Mesothelial cell of epicardium (in vitro differentiated cells): ENCODE data around the gene MCEMP1. TPM values are rescaled to one million over a fixed set of nuclear protein-coding genes. Genes with fewer than 3 reads are reported as not detected.
"Not testable (repeated sequence)": the region's sequence is repeated elsewhere in the genome, so short reads cannot be mapped to it uniquely, and the experiment has no call there.

Source experiments
- DNase-seq, 2 experiments: peaks; one replicate each; pipeline ENCODE4 v3.0.0; 2021; ENCODE audit warnings: low spot score in 2 of 2; ENCODE audit not compliant: unreplicated experiment in 2 of 2
- H3K27ac Mint-ChIP-seq: 2 replicates; pipeline ENCODE4 v1.8.0; 2021; ENCODE audit warnings: mixed read lengths
- H3K27me3 Mint-ChIP-seq: 2 replicates; pipeline ENCODE4 v1.8.0; 2021; ENCODE audit warnings: low read depth, mixed read lengths
- H3K36me3 Mint-ChIP-seq: 2 replicates; pipeline ENCODE4 v1.8.0; 2021; ENCODE audit warnings: mixed read lengths
- H3K4me1 Mint-ChIP-seq: 2 replicates; pipeline ENCODE4 v1.8.0; 2021; ENCODE audit warnings: mixed read lengths
- H3K4me3 Mint-ChIP-seq: 2 replicates; pipeline ENCODE4 v1.8.0; 2021; ENCODE audit warnings: mild to moderate bottlenecking, moderate library complexity, mixed read lengths
- H3K9me3 Mint-ChIP-seq: 2 replicates; pipeline ENCODE4 v1.8.0; 2021; ENCODE audit warnings: mixed read lengths
- total RNA-seq: library from RNA; stranded (reverse); gene quantifications from 3 replicates; pipeline ENCODE4 v1.2.1, GENCODE V29; 2021
- TF ChIP-seq, protein P1 (sequence below): fragments of 200-600 bp; sonication (generic); IDR thresholded peaks from one replicate; pipeline ENCODE4 v1.5.0; 2021; ENCODE audit warnings: antibody characterized with exemption; ENCODE audit not compliant: unreplicated experiment

MCEMP1 gene
- total RNA-seq, 1 donor from 2014 or later = not detected

DNA sequence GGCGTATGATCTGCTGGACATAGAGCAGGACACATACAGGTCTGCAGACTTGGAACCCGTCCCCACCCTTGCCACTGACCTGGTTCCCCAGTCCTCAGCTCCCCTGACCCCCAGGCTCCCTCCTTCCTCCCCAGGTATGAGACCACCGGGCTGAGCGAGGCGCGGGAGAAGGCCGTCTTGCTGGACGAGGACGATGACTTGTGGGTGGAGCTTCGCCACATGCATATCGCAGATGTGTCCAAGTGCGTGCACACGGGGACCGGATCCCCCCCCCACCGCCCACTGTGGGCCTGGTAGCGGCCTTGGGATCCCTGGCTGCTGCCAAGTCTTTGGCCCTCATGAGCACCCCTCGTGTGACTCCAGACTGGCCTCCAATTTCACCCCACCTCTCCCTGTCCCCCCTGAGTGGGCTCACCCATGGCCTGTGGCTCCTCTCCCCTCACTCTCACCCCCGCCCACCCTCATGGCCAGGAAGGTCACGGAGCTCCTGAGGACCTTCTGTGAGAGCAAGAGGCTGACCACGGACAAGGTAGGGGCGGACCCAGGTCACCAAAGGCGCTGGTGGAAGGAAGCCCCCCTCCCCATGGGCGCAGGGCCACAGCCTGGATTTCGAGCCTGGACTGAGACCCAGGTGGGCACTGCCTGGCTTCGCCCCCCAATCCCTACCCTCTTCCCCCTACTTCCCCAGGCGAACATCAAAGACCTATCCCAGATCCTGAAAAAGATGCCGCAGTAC lies 34.4 kb upstream of the MCEMP1 start:
- DNase-seq = no peak
- Mint-ChIP-seq H3K4me3 (no peak overlapping the region), H3K27me3 (peaks cover 9% of the 10 kb centered on the region), H3K4me1 (no peaks in the 10 kb centered on the region), H3K9me3 (no peaks in the 10 kb centered on the region), H3K27ac (no peak overlapping the region), H3K36me3 (peaks cover 4% of the 10 kb centered on the region)
- TF ChIP-seq, protein P1, sequence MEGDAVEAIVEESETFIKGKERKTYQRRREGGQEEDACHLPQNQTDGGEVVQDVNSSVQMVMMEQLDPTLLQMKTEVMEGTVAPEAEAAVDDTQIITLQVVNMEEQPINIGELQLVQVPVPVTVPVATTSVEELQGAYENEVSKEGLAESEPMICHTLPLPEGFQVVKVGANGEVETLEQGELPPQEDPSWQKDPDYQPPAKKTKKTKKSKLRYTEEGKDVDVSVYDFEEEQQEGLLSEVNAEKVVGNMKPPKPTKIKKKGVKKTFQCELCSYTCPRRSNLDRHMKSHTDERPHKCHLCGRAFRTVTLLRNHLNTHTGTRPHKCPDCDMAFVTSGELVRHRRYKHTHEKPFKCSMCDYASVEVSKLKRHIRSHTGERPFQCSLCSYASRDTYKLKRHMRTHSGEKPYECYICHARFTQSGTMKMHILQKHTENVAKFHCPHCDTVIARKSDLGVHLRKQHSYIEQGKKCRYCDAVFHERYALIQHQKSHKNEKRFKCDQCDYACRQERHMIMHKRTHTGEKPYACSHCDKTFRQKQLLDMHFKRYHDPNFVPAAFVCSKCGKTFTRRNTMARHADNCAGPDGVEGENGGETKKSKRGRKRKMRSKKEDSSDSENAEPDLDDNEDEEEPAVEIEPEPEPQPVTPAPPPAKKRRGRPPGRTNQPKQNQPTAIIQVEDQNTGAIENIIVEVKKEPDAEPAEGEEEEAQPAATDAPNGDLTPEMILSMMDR = no peak

DNA sequence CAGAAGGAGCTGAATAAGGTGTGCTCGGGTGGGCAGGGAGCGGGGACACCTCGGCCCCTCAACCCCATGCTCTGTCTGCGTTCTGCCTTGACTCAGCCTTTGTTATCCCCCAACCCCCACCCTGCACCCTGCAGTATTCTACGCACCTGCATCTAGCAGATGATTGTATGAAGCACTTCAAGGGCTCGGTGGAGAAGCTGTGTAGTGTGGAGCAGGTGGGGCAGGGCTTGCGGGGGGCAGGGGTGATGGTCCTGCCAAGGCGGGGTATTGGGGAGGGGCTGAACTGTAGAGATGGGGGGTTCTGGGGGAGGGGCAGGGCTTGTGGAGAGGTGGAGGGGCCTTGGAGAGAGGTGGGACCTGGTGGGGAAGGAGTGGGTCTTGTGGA lies 33.9 kb upstream of the MCEMP1 start:
- no peak for DNase-seq
- H3K36me3 Mint-ChIP-seq = peaks cover 4% of the 10 kb centered on the region
- no peaks in the 10 kb centered on the region for H3K9me3 Mint-ChIP-seq
- no peaks in the 10 kb centered on the region for H3K4me1 Mint-ChIP-seq
- H3K27ac Mint-ChIP-seq = no peak overlapping the region
- peaks cover 3% of the 10 kb centered on the region for H3K27me3 Mint-ChIP-seq
- TF ChIP-seq, protein P1 = no peak
- H3K4me3 Mint-ChIP-seq = no peak overlapping the region

DNA sequence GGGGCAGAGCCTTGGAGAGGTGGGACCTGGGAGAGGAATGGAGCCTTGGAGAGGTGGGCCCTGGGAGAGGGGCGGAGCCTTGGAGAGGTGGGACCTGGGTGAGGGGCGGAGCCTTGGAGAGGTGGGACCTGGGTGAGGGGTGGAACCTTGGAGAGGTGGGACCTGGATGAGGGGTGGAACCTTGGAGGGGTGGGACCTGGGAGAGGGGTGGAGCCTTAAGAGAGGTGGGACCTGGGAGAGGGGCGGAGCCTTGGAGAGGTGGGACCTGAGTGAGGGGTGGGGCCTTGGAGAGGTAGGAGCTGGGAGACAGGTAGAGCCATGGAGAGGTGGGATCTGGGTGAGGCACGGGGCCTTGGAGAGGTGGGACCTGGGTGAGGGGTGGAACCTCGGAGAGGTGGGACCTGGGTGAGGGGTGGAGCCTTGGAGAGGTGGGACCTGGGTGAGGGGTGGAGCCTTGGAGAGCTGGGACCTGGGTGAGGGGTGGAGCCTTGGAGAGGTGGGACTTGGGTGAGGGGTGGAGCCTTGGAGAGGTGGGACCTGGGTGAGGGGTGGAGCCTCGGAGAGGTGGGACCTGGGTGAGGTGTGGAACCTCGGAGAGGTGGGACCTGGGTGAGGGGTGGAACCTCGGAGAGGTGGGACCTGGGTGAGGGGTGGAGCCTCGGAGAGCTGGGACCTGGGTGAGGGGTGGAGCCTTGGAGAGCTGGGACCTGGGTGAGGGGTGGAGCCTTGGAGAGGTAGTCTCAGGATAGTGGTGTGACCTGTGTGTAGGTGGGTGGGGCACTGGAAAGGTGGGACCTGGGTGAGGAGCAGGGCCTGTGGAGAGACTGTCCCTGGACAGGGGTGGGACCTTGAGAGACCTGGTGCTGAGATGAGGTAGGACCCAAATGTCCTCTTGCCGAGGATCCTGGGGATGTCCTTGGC lies 33.0 kb upstream of the MCEMP1 start:
- not testable (repeated sequence) for DNase-seq, H3K9me3 Mint-ChIP-seq

DNA sequence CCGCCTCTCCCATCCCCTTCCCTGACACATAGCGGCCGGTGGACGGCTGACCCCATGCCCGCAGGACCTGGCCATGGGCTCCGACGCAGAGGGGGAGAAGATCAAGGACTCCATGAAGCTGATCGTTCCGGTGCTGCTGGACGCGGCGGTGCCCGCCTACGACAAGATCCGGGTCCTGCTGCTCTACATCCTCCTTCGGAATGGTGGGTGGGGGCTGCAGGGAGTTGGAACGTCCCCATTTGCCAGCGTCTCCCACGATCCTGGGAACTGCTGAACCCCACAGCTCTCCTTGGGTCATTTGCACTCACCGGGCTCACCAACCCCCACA lies 32.4 kb upstream of the MCEMP1 start:
- TF ChIP-seq, protein P1 = no peak
- no peaks in the 10 kb centered on the region for H3K4me1 Mint-ChIP-seq
- no peaks in the 10 kb centered on the region for H3K27me3 Mint-ChIP-seq
- no peaks in the 10 kb centered on the region for H3K9me3 Mint-ChIP-seq
- peaks cover 4% of the 10 kb centered on the region for H3K36me3 Mint-ChIP-seq
- H3K27ac Mint-ChIP-seq = no peak overlapping the region
- H3K4me3 Mint-ChIP-seq = no peak overlapping the region
- no peak for DNase-seq

More for the DNA sequence above, 33.0 kb upstream of the MCEMP1 start:
- H3K4me1 Mint-ChIP-seq, H3K4me3 Mint-ChIP-seq, H3K27me3 Mint-ChIP-seq, H3K36me3 Mint-ChIP-seq, H3K27ac Mint-ChIP-seq: not testable (repeated sequence)

DNA sequence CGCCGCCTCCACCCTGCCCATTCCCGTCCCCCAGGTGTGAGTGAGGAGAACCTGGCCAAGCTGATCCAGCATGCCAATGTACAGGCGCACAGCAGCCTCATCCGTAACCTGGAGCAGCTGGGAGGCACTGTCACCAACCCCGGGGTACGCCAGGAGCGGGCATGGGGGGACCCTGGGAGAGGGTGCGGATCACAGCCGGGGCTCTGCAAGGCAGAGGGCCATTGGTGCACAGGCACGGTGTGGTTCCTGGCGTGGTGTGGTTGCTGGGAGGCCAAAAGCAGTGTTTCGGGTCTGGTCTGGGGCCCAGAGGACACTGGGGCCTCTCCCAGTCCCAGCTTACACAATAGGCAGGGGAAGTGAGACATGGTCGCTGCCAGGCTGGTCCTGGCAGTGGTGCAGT lies 31.7 kb upstream of the MCEMP1 start:
- TF ChIP-seq, protein P1 = no peak
- H3K4me1 Mint-ChIP-seq = no peaks in the 10 kb centered on the region

DNA sequence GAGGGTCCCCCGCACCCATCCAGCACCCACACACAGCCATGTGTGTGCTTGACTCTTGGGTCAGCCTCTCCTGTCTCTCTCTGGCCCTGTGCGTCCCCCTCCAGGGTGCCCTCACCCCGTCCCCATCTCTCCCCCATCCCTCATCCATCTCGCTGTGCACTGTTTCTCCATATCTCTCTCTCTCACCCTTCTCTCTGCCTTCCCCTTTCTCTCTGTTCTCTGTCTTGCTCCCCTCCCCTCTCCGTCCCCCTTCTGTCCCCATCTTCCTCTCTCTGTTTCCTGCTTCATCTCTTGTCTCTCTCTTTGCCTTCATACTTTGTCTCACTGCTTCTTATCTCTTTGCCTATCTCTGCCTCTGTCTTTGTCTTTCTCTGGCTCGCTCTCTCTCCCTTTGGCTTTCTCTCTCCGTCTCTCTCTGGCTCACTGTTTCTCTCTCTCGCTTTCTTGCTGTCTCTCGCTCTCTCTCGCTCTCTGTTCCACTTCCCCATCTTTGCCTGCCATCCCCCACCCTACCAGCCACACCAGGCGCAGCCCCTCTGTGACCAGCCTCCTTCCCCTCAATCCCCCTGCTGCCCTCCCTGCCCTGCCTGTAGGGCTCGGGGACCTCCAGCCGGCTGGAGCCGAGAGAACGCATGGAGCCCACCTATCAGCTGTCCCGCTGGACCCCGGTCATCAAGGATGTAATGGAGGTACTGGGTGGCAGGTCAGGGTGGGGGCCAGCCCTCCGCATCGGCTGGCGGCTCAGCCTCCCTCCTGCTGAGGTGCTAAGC lies 31.0 kb upstream of the MCEMP1 start:
- no peak overlapping the region for H3K27ac Mint-ChIP-seq
- no peak for DNase-seq
- H3K4me1 Mint-ChIP-seq = no peaks in the 10 kb centered on the region
- H3K27me3 Mint-ChIP-seq = peaks cover 2% of the 10 kb centered on the region
- peaks cover 4% of the 10 kb centered on the region for H3K36me3 Mint-ChIP-seq
- H3K4me3 Mint-ChIP-seq = no peak overlapping the region
- no peaks in the 10 kb centered on the region for H3K9me3 Mint-ChIP-seq
- TF ChIP-seq, protein P1 = no peak

More for the DNA sequence above, 31.7 kb upstream of the MCEMP1 start:
- no peak for DNase-seq
- Mint-ChIP-seq H3K27ac (no peak overlapping the region), H3K4me3 (no peak overlapping the region), H3K36me3 (peaks cover 4% of the 10 kb centered on the region), H3K9me3 (no peaks in the 10 kb centered on the region), H3K27me3 (no peaks in the 10 kb centered on the region)
